Measurements from ENCODE around the gene OSBP2.

The OSBP2 gene

GRCh38 chr22:30871391-30872284, 177.0 kb downstream of the OSBP2 start:
- DNase-seq: no peak

- peak in 1 of 2 donors; percentile 39 for DNase-seq
These were observed 177.8 kb downstream of the OSBP2 start for GRCh38 chr22:30872285-30873041.

- DNase-seq: no peak
These were observed 178.5 kb downstream of the OSBP2 start for GRCh38 chr22:30873086-30873650.

GRCh38 chr22:30873661-30874060, 179.0 kb downstream of the OSBP2 start:
- no peak for DNase-seq

- DNase-seq: no peak
These were observed 180.0 kb downstream of the OSBP2 start for GRCh38 chr22:30874431-30875370.

GRCh38 chr22:30875481-30876215, 181.0 kb downstream of the OSBP2 start:
- peak; percentile 17 to 44 for DNase-seq

GRCh38 chr22:30876221-30876751, 181.6 kb downstream of the OSBP2 start:
- no peak for DNase-seq

- DNase-seq: peak in 1 of 2 donors; percentile 32
These were observed 182.4 kb downstream of the OSBP2 start for GRCh38 chr22:30876915-30877553.

GRCh38 chr22:30877662-30878515, 183.2 kb downstream of the OSBP2 start:
- no peak for DNase-seq

GRCh38 chr22:30878516-30879414, 184.1 kb downstream of the OSBP2 start:
- peak in 1 of 2 donors; percentile 21 for DNase-seq

- no peak for DNase-seq
These were observed 184.7 kb downstream of the OSBP2 start for GRCh38 chr22:30879415-30879797.

GRCh38 chr22:30880181-30880601, 185.5 kb downstream of the OSBP2 start:
- no peak for DNase-seq

GRCh38 chr22:30880847-30881246, 186.2 kb downstream of the OSBP2 start:
- no peak for DNase-seq

GRCh38 chr22:30881361-30882183, 186.9 kb downstream of the OSBP2 start:
- no peak for DNase-seq

GRCh38 chr22:30882184-30882717, 187.6 kb downstream of the OSBP2 start:
- no peak for DNase-seq

GRCh38 chr22:30882974-30883533, 188.4 kb downstream of the OSBP2 start:
- no peak for DNase-seq

- DNase-seq: no peak
These were observed 189.0 kb downstream of the OSBP2 start for GRCh38 chr22:30883586-30884145.

Measured in hippocampal formation (tissue), 2 donors.